ENCODE measurements around the gene RAB25.

GRCh38 chr1:156086256-156086662 lies 25.3 kb downstream of the RAB25 start:
- TF ChIP-seq CTCF (IDR thresholded peaks at IDR 0.05), result no peak
- no peak for TF ChIP-seq POLR2A (IDR thresholded peaks at IDR 0.05)

Measured in thyroid gland (tissue), 4 donors.